Erythroblast (primary cell): ENCODE measurements around the gene UGT2B15.

Experiments used
- GATA1 ChIP-seq: IDR thresholded peaks from 2 replicates; pipeline ENCODE4 v1.6.1; 2011; ENCODE audit warnings: low read depth, mild to moderate bottlenecking, control low read depth, low read length, moderate library complexity
- POLR2A ChIP-seq: IDR thresholded peaks from 2 replicates; pipeline ENCODE4 v1.6.1; 2011; ENCODE audit warnings: mild to moderate bottlenecking, low read length

- TF ChIP-seq POLR2A, result no peak
- TF ChIP-seq GATA1, result no peak
Measured at GRCh38 chr4:68599150-68599549, 71.3 kb downstream of the UGT2B15 start.
